IMR-90 (cell line): Measurements from ENCODE around the gene NLGN2. TPM values are rescaled to one million over a fixed set of nuclear protein-coding genes. Genes with fewer than 3 reads are reported as not detected.

Experiments used
- ATAC-seq: fragments of 200-7000 bp; cut with Tn5 transposase; 2 replicates; pipeline ENCODE4 v1.9.1; 2020; ENCODE audit warnings: low read depth, mild to moderate bottlenecking, moderate library complexity
- BruUV-seq: library from RNA; stranded (reverse); fragments of 400-500 nt; replicated peaks from 2 replicates; lab custom pipeline; 2021; lab: Mats Ljungman, UMichigan
- CTCF ChIA-PET: fragments of 300-600 bp; formaldehyde crosslinking; extraction: SDS; loops from one replicate; lab custom pipeline; 2021; ENCODE audit warnings: antibody characterized with exemption; lab: Yijun Ruan, JAX
- POLR2A ChIA-PET: fragments of 300-600 bp; sonication (Branson Sonifier 250); formaldehyde crosslinking; loops from one replicate; lab custom pipeline; 2022; ENCODE audit warnings: antibody characterized with exemption; ENCODE audit not compliant: unreplicated experiment; lab: Charles Lee
- DNase-seq: peaks from one replicate; pipeline ENCODE4 v3.0.0; 2013
- H2AFZ ChIP-seq: replicated peaks from 2 replicates; pipeline ENCODE3; 2013; ENCODE audit warnings: low read length, mild to moderate bottlenecking; ENCODE audit not compliant: poor library complexity
- H2AK5ac ChIP-seq: 2 replicates; pipeline ENCODE4 v1.6.1; 2013; ENCODE audit warnings: low read depth, low read length, inconsistent platforms
- H2AK9ac ChIP-seq: replicated peaks from 2 replicates; pipeline ENCODE3; 2013; ENCODE audit warnings: mild to moderate bottlenecking, low read depth, low read length, moderate library complexity; ENCODE audit not compliant: poor library complexity
- H2BK120ac ChIP-seq: 2 replicates; pipeline ENCODE4 v1.6.1; 2013; ENCODE audit warnings: low read depth, low read length, inconsistent platforms
- H2BK15ac ChIP-seq: 3 replicates; pipeline ENCODE4 v1.6.1; 2013; ENCODE audit warnings: low read depth, low read length, inconsistent platforms
- H2BK20ac ChIP-seq: 2 replicates; pipeline ENCODE4 v1.6.1; 2013; ENCODE audit warnings: low read depth, mild to moderate bottlenecking, inconsistent platforms, low read length, moderate library complexity
- H2BK5ac ChIP-seq: 2 replicates; pipeline ENCODE4 v1.6.1; 2013; ENCODE audit warnings: mild to moderate bottlenecking, low read depth, low read length, inconsistent platforms; ENCODE audit not compliant: poor library complexity, severe bottlenecking
- H3K14ac ChIP-seq: replicated peaks from 2 replicates; pipeline ENCODE4 v1.6.1; 2013; ENCODE audit warnings: low read depth, low read length, inconsistent platforms
- H3K18ac ChIP-seq: 2 replicates; pipeline ENCODE4 v1.6.1; 2013; ENCODE audit warnings: low read depth, low read length, control low read depth
- H3K23ac ChIP-seq: 2 replicates; pipeline ENCODE4 v1.6.1; 2013; ENCODE audit warnings: low read depth, low read length, inconsistent platforms
- H3K27ac ChIP-seq: 2 replicates; pipeline ENCODE4 v1.5.1; 2013; ENCODE audit warnings: mild to moderate bottlenecking, control low read depth, low read length; ENCODE audit not compliant: insufficient read depth
- H3K27me3 ChIP-seq: 2 replicates; pipeline ENCODE4 v1.6.1; 2013; ENCODE audit warnings: low read length; ENCODE audit not compliant: control insufficient read depth, insufficient read depth
- H3K36me3 ChIP-seq: 2 replicates; pipeline ENCODE4 v1.6.1; 2013; ENCODE audit warnings: low read length, mixed read lengths; ENCODE audit not compliant: control insufficient read depth, insufficient read depth
- H3K4ac ChIP-seq: 2 replicates; pipeline ENCODE4 v1.6.1; 2013; ENCODE audit warnings: low read depth, low read length, inconsistent platforms
- H3K4me1 ChIP-seq: 2 replicates; pipeline ENCODE4 v1.6.1; 2013; ENCODE audit warnings: low read length, mixed read lengths; ENCODE audit not compliant: control insufficient read depth, insufficient read depth
- H3K4me2 ChIP-seq: 2 replicates; pipeline ENCODE4 v1.6.1; 2013; ENCODE audit warnings: low read depth, mild to moderate bottlenecking, control low read depth, low read length, moderate library complexity
- H3K4me3 ChIP-seq: 2 replicates; pipeline ENCODE4 v1.5.1; 2013; ENCODE audit warnings: low read depth, mild to moderate bottlenecking, control low read depth, low read length, moderate library complexity; ENCODE audit not compliant: insufficient read depth
- H3K56ac ChIP-seq: 2 replicates; pipeline ENCODE4 v1.6.1; 2013; ENCODE audit warnings: low read length, inconsistent platforms; ENCODE audit not compliant: insufficient read depth; ENCODE audit errors: extremely low read depth
- H3K79me1 ChIP-seq, 2 experiments: 2 replicates each; pipeline ENCODE4 v1.6.1; 2013; ENCODE audit warnings: low read length in 2 of 2, inconsistent platforms in 1 of 2, low read depth in 1 of 2
- H3K9ac ChIP-seq: 2 replicates; pipeline ENCODE4 v1.6.1; 2013; ENCODE audit warnings: low read depth, low read length, control low read depth
- H3K9me1 ChIP-seq: 2 replicates; pipeline ENCODE4 v1.6.1; 2013; ENCODE audit warnings: low read length, inconsistent platforms; ENCODE audit not compliant: insufficient read depth
- H3K9me3 ChIP-seq: 2 replicates; pipeline ENCODE4 v1.6.1; 2013; ENCODE audit warnings: low read length; ENCODE audit not compliant: control insufficient read depth, insufficient read depth
- H4K20me1 ChIP-seq: 2 replicates; pipeline ENCODE4 v1.6.1; 2013; ENCODE audit warnings: low read length, inconsistent platforms; ENCODE audit not compliant: insufficient read depth
- H4K5ac ChIP-seq: 2 replicates; pipeline ENCODE4 v1.6.1; 2013; ENCODE audit warnings: mild to moderate bottlenecking, low read depth, low read length, control low read depth
- H4K8ac ChIP-seq, 2 experiments: 2 replicates each; pipeline ENCODE4 v1.6.1; 2013; ENCODE audit warnings: low read depth in 2 of 2, low read length in 2 of 2, control low read depth in 1 of 2, inconsistent platforms in 1 of 2
- H4K91ac ChIP-seq: 2 replicates; pipeline ENCODE4 v1.6.1; 2013; ENCODE audit warnings: low read depth, low read length, inconsistent platforms; ENCODE audit not compliant: insufficient read depth
- CEBPB ChIP-seq: IDR thresholded peaks from 2 replicates; pipeline ENCODE4 v1.6.1; 2012; ENCODE audit warnings: low read depth, low read length, improper control_type of control experiment
- MAZ ChIP-seq: IDR thresholded peaks from 2 replicates; pipeline ENCODE4 v1.6.1; 2012; ENCODE audit warnings: low read depth, mild to moderate bottlenecking, low read length, improper control_type of control experiment, moderate library complexity, borderline replicate concordance
- WGBS, 2 experiments: methylation state at CpG; one replicate each; pipeline versions ENCODE4 v1.1.5 to v1.1.7; 2013; ENCODE audit warnings: missing lambda C conversion rate in 2 of 2; ENCODE audit not compliant: insufficient read length in 1 of 2; ENCODE audit errors: extremely low coverage in 2 of 2; 5-methylcytosine and 5-hydroxymethylcytosine counted together
- dilution Hi-C: fragments of 300-500 bp; cut with HindIII; formaldehyde crosslinking; loops from one replicate; pipeline ENCODE4 v1.14.3; 2018; ENCODE audit warnings: low sequenced_read_pairs; ENCODE audit not compliant: unreplicated experiment
- in situ Hi-C: fragments of 300-500 bp; cut with MboI; formaldehyde crosslinking; loops from 3 replicates; pipeline ENCODE4 v1.14.3; 2019; ENCODE audit warnings: low sequenced_read_pairs, inconsistent platforms, mixed read lengths
- intact Hi-C: fragments of 100-400 bp; cut with micrococcal nuclease; formaldehyde crosslinking; loops from 2 replicates; pipeline ENCODE4 v1.10.0; 2022
- polyA plus RNA-seq, 3 experiments: library from polyadenylated mRNA; depleted of rRNA; stranded (reverse); fragments of >200 nt; gene quantifications; 2 replicates each; pipeline ENCODE4 v1.2.3, GENCODE V29; 2012; ENCODE audit warnings: low replicate concordance in 1 of 3
- total RNA-seq: library from RNA; depleted of rRNA; stranded (reverse); fragments of >200 nt; gene quantifications from 2 replicates; pipeline ENCODE4 v1.2.3, GENCODE V29; 2012; rRNA removed

Gene NLGN2
- total and polyA plus RNA-seq, 2 of the 4 experiments (the other 2 are of a cell fraction): 1.8 to 38.1 TPM

DNA sequence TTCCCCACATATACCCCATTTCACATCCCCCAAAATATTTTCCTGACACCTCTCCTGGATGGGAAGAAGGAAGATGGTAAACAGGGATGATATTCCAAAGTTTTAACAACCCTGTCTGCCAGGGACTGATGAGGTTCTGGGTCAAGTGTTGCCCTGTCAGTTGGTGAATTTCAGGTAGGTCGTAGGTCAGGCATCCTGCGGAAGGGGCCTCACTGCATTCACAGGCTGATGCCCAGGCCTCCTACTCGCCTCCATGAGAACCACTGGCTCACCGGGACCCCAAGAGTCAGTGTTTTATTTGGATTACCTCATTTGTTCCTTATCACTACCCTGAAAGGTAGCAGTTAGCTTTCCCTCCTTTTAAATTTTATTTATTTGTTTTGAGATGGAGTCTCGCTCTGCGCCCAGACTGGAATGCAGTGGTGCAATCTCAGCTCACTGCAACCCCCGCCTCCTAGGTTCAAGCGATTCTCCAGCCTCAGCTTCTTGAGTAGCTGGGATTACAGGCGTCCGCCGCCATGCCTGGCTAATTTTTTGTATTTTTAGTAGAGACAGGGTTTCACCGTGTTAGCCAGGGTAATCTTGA is 61.3 kb downstream of the NLGN2 start:
- intact Hi-C loops (no loop called here), dilution Hi-C loops (no loop called here), in situ Hi-C loops (no loop called here)
- TF ChIP-seq MAZ (no peak), CEBPB (peak; percentile 38)
- POLR2A ChIA-PET: interaction anchor here (0.5 kb wide), 1 partner anchor 28 kb away, joined by 8 read pairs; no protein-coding TSS in a partner anchor
- Histone ChIP-seq H2BK15ac (no peak overlapping the region), H3K4me3 (no peak overlapping the region), H3K9me3 (no peaks in the 10 kb centered on the region), H3K4me2 (no peak overlapping the region), H2AFZ (no peak overlapping the region), H3K27me3 (no peaks in the 10 kb centered on the region), H2AK5ac (no peak overlapping the region), H3K4ac (no peak overlapping the region), H4K91ac (no peak overlapping the region), H3K14ac (no peak overlapping the region), H3K23ac (0 out of 2 replicates have a peak overlapping the region, but pooled peaks have one; percentile 15), H3K4me1 (peaks cover 12% of the 10 kb centered on the region; the same call in 1 of the 2 replicates), H3K27ac (no peak overlapping the region), H2BK120ac (no peak overlapping the region), H4K5ac (no peak overlapping the region), H2BK5ac (no peak overlapping the region), H3K18ac (no peak overlapping the region), H2AK9ac (peak overlapping the region; percentile 52), H3K36me3 (peaks cover 23% of the 10 kb centered on the region), H4K20me1 (peaks cover 76% of the 10 kb centered on the region), H2BK20ac (no peak overlapping the region), H3K79me1 (peaks cover 9 to 79% of the 10 kb centered on the region in 2 experiments), H3K56ac (no peak overlapping the region), H3K9me1 (peaks cover 27% of the 10 kb centered on the region), H3K9ac (no peak overlapping the region), H4K8ac (no peak overlapping the region)
- CTCF ChIA-PET: no interaction called here
- ATAC-seq (peak; percentile 40), DNase-seq (no peak)
- 33% methylated on average over 4 of the region's 12 CpGs; no CpG with 5 or more reads in 1 of the 2 experiments for WGBS, 2 experiments
- BruUV-seq: no TSS peak

Other genes with a start within 250 kb of the NLGN2 start
Only the 30 nearest of the 39 such genes appear.
- gene DVL2, start 173.3 kb upstream of the NLGN2 start, total RNA-seq: 20.3 and 21.3 TPM in 2 replicates
- gene DVL2, start 173.3 kb upstream of the NLGN2 start, polyA plus RNA-seq (2012; rRNA removed): 10.5 and 11.8 TPM in 2 replicates
- gene PHF23, start 168.4 kb upstream of the NLGN2 start, total RNA-seq: 44.8 and 45.5 TPM in 2 replicates
- gene PHF23, start 168.4 kb upstream of the NLGN2 start, polyA plus RNA-seq (2012; rRNA removed): 54.4 and 58.5 TPM in 2 replicates
- 70.8 and 77.8 TPM in 2 replicates for gene GABARAP, start 165.4 kb upstream of the NLGN2 start, total RNA-seq
- gene GABARAP, start 165.4 kb upstream of the NLGN2 start, polyA plus RNA-seq (2012; rRNA removed): 702 and 780 TPM in 2 replicates
- 18.3 and 23.8 TPM in 2 replicates for gene CTDNEP1, start 156.1 kb upstream of the NLGN2 start, total RNA-seq
- 132 TPM in 2 replicates for gene CTDNEP1, start 156.1 kb upstream of the NLGN2 start, polyA plus RNA-seq (2012; rRNA removed)
- 46.6 and 48.0 TPM in 2 replicates for gene ELP5, start 155.6 kb upstream of the NLGN2 start, total RNA-seq
- gene ELP5, start 155.6 kb upstream of the NLGN2 start, polyA plus RNA-seq (2012; rRNA removed): 38.6 and 39.3 TPM in 2 replicates
- gene CLDN7, start 145.4 kb upstream of the NLGN2 start, total RNA-seq: 0.56 and 1.4 TPM in 2 replicates
- 1.4 and 2.8 TPM in 2 replicates for gene CLDN7, start 145.4 kb upstream of the NLGN2 start, polyA plus RNA-seq (2012; rRNA removed)
- gene SLC2A4, start 126.1 kb upstream of the NLGN2 start, total RNA-seq: under 0.01 TPM in 1 of 2 replicates, not detected in the other
- gene SLC2A4, start 126.1 kb upstream of the NLGN2 start, polyA plus RNA-seq (2012; rRNA removed): 0.07 TPM in 2 replicates
- gene YBX2, start 113.2 kb upstream of the NLGN2 start, total RNA-seq: not detected in 2 replicates
- gene YBX2, start 113.2 kb upstream of the NLGN2 start, polyA plus RNA-seq (2012; rRNA removed): 0.17 TPM in 1 of 2 replicates, not detected in the other
- gene EIF5A, start 100.2 kb upstream of the NLGN2 start, total RNA-seq: 718 and 883 TPM in 2 replicates
- 660 and 782 TPM in 2 replicates for gene EIF5A, start 100.2 kb upstream of the NLGN2 start, polyA plus RNA-seq (2012; rRNA removed)
- gene GPS2, start 92.5 kb upstream of the NLGN2 start, total RNA-seq: 36.2 and 37.5 TPM in 2 replicates
- gene GPS2, start 92.5 kb upstream of the NLGN2 start, polyA plus RNA-seq (2012; rRNA removed): 47.5 and 50.9 TPM in 2 replicates
- 8.4 and 9.2 TPM in 2 replicates for gene NEURL4, start 78.5 kb upstream of the NLGN2 start, total RNA-seq
- gene NEURL4, start 78.5 kb upstream of the NLGN2 start, polyA plus RNA-seq (2012; rRNA removed): 23.3 and 26.3 TPM in 2 replicates
- under 0.01 and 0.83 TPM in 2 replicates for gene ACAP1, start 71.3 kb upstream of the NLGN2 start, total RNA-seq
- 2.1 and 2.3 TPM in 2 replicates for gene ACAP1, start 71.3 kb upstream of the NLGN2 start, polyA plus RNA-seq (2012; rRNA removed)
- gene KCTD11, start 55.7 kb upstream of the NLGN2 start, total RNA-seq: 10.6 and 10.8 TPM in 2 replicates
- 14.4 and 16.4 TPM in 2 replicates for gene KCTD11, start 55.7 kb upstream of the NLGN2 start, polyA plus RNA-seq (2012; rRNA removed)
- gene TMEM95, start 52.7 kb upstream of the NLGN2 start, total RNA-seq: not detected in 2 replicates
- gene TMEM95, start 52.7 kb upstream of the NLGN2 start, polyA plus RNA-seq (2012; rRNA removed): not detected in 2 replicates
- gene TNK1, start 26.8 kb upstream of the NLGN2 start, total RNA-seq: under 0.01 and 0.54 TPM in 2 replicates
- gene TNK1, start 26.8 kb upstream of the NLGN2 start, polyA plus RNA-seq (2012; rRNA removed): 0.44 and 0.55 TPM in 2 replicates
- 6.1 and 6.4 TPM in 2 replicates for gene PLSCR3, start 13.3 kb upstream of the NLGN2 start, total RNA-seq
- 116 and 131 TPM in 2 replicates for gene PLSCR3, start 13.3 kb upstream of the NLGN2 start, polyA plus RNA-seq (2012; rRNA removed)
- 35.3 and 38.4 TPM in 2 replicates for gene TMEM256, start 3.7 kb upstream of the NLGN2 start, total RNA-seq
- gene TMEM256, start 3.7 kb upstream of the NLGN2 start, polyA plus RNA-seq (2012; rRNA removed): 174 and 252 TPM in 2 replicates
- not detected in 2 replicates for gene SPEM1, start 12.5 kb downstream of the NLGN2 start, total RNA-seq
- gene SPEM1, start 12.5 kb downstream of the NLGN2 start, polyA plus RNA-seq (2012; rRNA removed): not detected in 2 replicates
- gene SPEM2, start 17.8 kb downstream of the NLGN2 start, total RNA-seq: not detected in 2 replicates
- gene SPEM2, start 17.8 kb downstream of the NLGN2 start, polyA plus RNA-seq (2012; rRNA removed): not detected in 2 replicates
- gene SPEM3, start 21.0 kb downstream of the NLGN2 start, total RNA-seq: not detected in 2 replicates
- gene SPEM3, start 21.0 kb downstream of the NLGN2 start, polyA plus RNA-seq (2012; rRNA removed): not detected in 2 replicates
- 1.1 and 1.4 TPM in 2 replicates for gene TMEM102, start 27.6 kb downstream of the NLGN2 start, total RNA-seq
- gene TMEM102, start 27.6 kb downstream of the NLGN2 start, polyA plus RNA-seq (2012; rRNA removed): 2.2 and 2.3 TPM in 2 replicates
- 0.18 and 0.28 TPM in 2 replicates for gene FGF11, start 31.7 kb downstream of the NLGN2 start, total RNA-seq
- 0.99 and 1.1 TPM in 2 replicates for gene FGF11, start 31.7 kb downstream of the NLGN2 start, polyA plus RNA-seq (2012; rRNA removed)
- 4.2 and 4.3 TPM in 2 replicates for gene CHRNB1, start 37.2 kb downstream of the NLGN2 start, total RNA-seq
- 6.0 and 6.4 TPM in 2 replicates for gene CHRNB1, start 37.2 kb downstream of the NLGN2 start, polyA plus RNA-seq (2012; rRNA removed)
- 6.3 and 8.3 TPM in 2 replicates for gene ZBTB4, start 71.8 kb downstream of the NLGN2 start, total RNA-seq
- 20.1 and 20.3 TPM in 2 replicates for gene ZBTB4, start 71.8 kb downstream of the NLGN2 start, polyA plus RNA-seq (2012; rRNA removed)
- not detected in 2 replicates for gene SLC35G6, start 73.6 kb downstream of the NLGN2 start, total RNA-seq
- gene SLC35G6, start 73.6 kb downstream of the NLGN2 start, polyA plus RNA-seq (2012; rRNA removed): not detected in 2 replicates
- gene POLR2A, start 76.5 kb downstream of the NLGN2 start, total RNA-seq: 56.4 and 56.6 TPM in 2 replicates
- gene POLR2A, start 76.5 kb downstream of the NLGN2 start, polyA plus RNA-seq (2012; rRNA removed): 38.4 and 54.0 TPM in 2 replicates
- gene TNFSF12, start 141.2 kb downstream of the NLGN2 start, total RNA-seq: 2.7 and 3.6 TPM in 2 replicates
- 22.0 and 23.1 TPM in 2 replicates for gene TNFSF12, start 141.2 kb downstream of the NLGN2 start, polyA plus RNA-seq (2012; rRNA removed)
- 0.56 TPM in 1 of 2 replicates, not detected in the other for gene TNFSF13, start 150.9 kb downstream of the NLGN2 start, total RNA-seq
- 0.98 and 1.3 TPM in 2 replicates for gene TNFSF13, start 150.9 kb downstream of the NLGN2 start, polyA plus RNA-seq (2012; rRNA removed)
- gene SENP3, start 154.1 kb downstream of the NLGN2 start, total RNA-seq: 72.8 and 120 TPM in 2 replicates
- gene SENP3, start 154.1 kb downstream of the NLGN2 start, polyA plus RNA-seq (2012; rRNA removed): 74.7 and 82.4 TPM in 2 replicates
- gene CD68, start 171.8 kb downstream of the NLGN2 start, total RNA-seq: 16.0 and 23.3 TPM in 2 replicates
- gene CD68, start 171.8 kb downstream of the NLGN2 start, polyA plus RNA-seq (2012; rRNA removed): 43.1 and 55.0 TPM in 2 replicates